HepG2 (cell line): ENCODE results near the gene LOXL3. TPM values are rescaled to one million over a fixed set of nuclear protein-coding genes. Genes with fewer than 3 reads are reported as not detected.

Experiments used
- BORCS8-MEF2B ChIP-seq: sonication (generic); formaldehyde crosslinking; IDR thresholded peaks from 2 replicates; pipeline ENCODE4 v1.8.0; 2022; ENCODE audit warnings: mild to moderate bottlenecking, missing genetic modification reagents
- GATAD1 ChIP-seq: IDR thresholded peaks from 2 replicates; pipeline ENCODE4 v1.6.1; 2016; ENCODE audit warnings: missing genetic modification reagents, missing compliant biosample characterization
- KIAA2018 ChIP-seq: sonication (generic); formaldehyde crosslinking; IDR thresholded peaks from 2 replicates; pipeline ENCODE4 v1.5.0; 2020; ENCODE audit warnings: mild to moderate bottlenecking, missing genetic modification reagents, borderline replicate concordance
- MXI1 ChIP-seq: IDR thresholded peaks from 3 replicates; pipeline ENCODE4 v1.6.1; 2012; ENCODE audit warnings: low read depth, low read length, inconsistent platforms, borderline replicate concordance
- NBN ChIP-seq: fragments of 450-650 bp; conservative IDR thresholded peaks from 2 replicates; pipeline ENCODE4 v1.6.1; 2017
- PLSCR1 ChIP-seq: sonication (generic); formaldehyde crosslinking; IDR thresholded peaks from 2 replicates; pipeline ENCODE4 v1.5.0; 2020; ENCODE audit warnings: missing genetic modification reagents, mild to moderate bottlenecking, borderline replicate concordance
- TRAFD1 ChIP-seq: sonication (generic); formaldehyde crosslinking; IDR thresholded peaks from 2 replicates; pipeline ENCODE4 v1.5.1; 2020; ENCODE audit warnings: missing genetic modification reagents, mild to moderate bottlenecking, borderline replicate concordance
- polyA plus RNA-seq, 8 experiments: library from polyadenylated mRNA; depleted of rRNA in 3 of 8; stranded (reverse) in 7 of 8; unstranded in 1 of 8; fragments of >200 nt; fragmentation: Illumina TruSeq in 4 of 8; extraction: Trizol in 4 of 8; gene quantifications; 2 replicates each; pipeline versions ENCODE4 v1.2.1 to v1.2.3, GENCODE V29; 2011 to 2016; ENCODE audit warnings: low read depth in 4 of 8, missing spikeins in 1 of 8, mixed read lengths in 1 of 8; ENCODE audit not compliant: insufficient read depth in 1 of 8
- total RNA-seq, 5 experiments: library from RNA; depleted of rRNA; stranded (reverse); fragments of >200 nt; fragmentation: Illumina TruSeq; extraction: Trizol; gene quantifications; 2 replicates each; pipeline ENCODE4 v1.2.3, GENCODE V29; 2016; ENCODE audit warnings: low read depth in 1 of 5
- TF ChIP-seq, protein P1 (sequence below), 2 experiments: sonication (generic) in 1 of 2; formaldehyde crosslinking in 1 of 2; IDR thresholded peaks; 2 replicates each; pipeline versions ENCODE4 v1.4.0 to v1.6.1; 2016 to 2020; ENCODE audit warnings: borderline replicate concordance in 1 of 2, low read depth in 1 of 2, mild to moderate bottlenecking in 1 of 2, missing genetic modification reagents in 1 of 2
- TF ChIP-seq, protein P2 (sequence below): sonication (generic); formaldehyde crosslinking; IDR thresholded peaks from 2 replicates; pipeline ENCODE4 v1.4.0; 2020; ENCODE audit warnings: mild to moderate bottlenecking, missing genetic modification reagents, borderline replicate concordance

Gene LOXL3
- total and polyA plus RNA-seq, 2 of the 13 experiments (the other 11 are each of a cell fraction or from before 2014, with no cell fraction given), result 0.55 to 6.5 TPM

GRCh38 chr2:74502720-74503505, 50.8 kb downstream of the LOXL3 start (continued):
- TF ChIP-seq TRAFD1 (CRISPR knock-in tag) (no peak; the same call in 1 of the 2 replicates), PLSCR1 (no peak), MXI1 (no peak), KIAA2018 (CRISPR knock-in tag) (peak; percentile 7; the same call in 1 of the 2 replicates), NBN (no peak), BORCS8-MEF2B (CRISPR knock-in tag) (peak; percentile 6; the same call in 1 of the 2 replicates), GATAD1 (peak; percentile 81)
- TF ChIP-seq, protein P1, sequence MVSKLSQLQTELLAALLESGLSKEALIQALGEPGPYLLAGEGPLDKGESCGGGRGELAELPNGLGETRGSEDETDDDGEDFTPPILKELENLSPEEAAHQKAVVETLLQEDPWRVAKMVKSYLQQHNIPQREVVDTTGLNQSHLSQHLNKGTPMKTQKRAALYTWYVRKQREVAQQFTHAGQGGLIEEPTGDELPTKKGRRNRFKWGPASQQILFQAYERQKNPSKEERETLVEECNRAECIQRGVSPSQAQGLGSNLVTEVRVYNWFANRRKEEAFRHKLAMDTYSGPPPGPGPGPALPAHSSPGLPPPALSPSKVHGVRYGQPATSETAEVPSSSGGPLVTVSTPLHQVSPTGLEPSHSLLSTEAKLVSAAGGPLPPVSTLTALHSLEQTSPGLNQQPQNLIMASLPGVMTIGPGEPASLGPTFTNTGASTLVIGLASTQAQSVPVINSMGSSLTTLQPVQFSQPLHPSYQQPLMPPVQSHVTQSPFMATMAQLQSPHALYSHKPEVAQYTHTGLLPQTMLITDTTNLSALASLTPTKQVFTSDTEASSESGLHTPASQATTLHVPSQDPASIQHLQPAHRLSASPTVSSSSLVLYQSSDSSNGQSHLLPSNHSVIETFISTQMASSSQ (IDR thresholded peaks at IDR 0.05; ENCODE audit: low read depth), result no peak
- TF ChIP-seq, protein P1 (CRISPR knock-in tag; IDR thresholded peaks at IDR 0.05; ENCODE audit: borderline replicate concordance), result peak; percentile 42; the same call in 1 of the 2 replicates
- TF ChIP-seq, protein P2, sequence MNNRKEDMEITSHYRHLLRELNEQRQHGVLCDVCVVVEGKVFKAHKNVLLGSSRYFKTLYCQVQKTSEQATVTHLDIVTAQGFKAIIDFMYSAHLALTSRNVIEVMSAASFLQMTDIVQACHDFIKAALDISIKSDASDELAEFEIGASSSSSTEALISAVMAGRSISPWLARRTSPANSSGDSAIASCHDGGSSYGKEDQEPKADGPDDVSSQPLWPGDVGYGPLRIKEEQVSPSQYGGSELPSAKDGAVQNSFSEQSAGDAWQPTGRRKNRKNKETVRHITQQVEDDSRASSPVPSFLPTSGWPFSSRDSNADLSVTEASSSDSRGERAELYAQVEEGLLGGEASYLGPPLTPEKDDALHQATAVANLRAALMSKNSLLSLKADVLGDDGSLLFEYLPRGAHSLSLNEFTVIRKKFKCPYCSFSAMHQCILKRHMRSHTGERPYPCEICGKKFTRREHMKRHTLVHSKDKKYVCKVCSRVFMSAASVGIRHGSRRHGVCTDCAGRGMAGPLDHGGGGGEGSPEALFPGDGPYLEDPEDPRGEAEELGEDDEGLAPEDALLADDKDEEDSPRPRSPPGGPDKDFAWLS, result no peak; the same call in 1 of the 2 replicates
